NCI-H526 (cell line): ENCODE measurements around the gene MT2A.
A peak's percentile ranks its signal among the peaks of the same experiment; 100 is the strongest.

Experiments
- DNase-seq, 2 experiments: peaks; one replicate each; lab custom pipeline; 2025; lab: John Stamatoyannopoulos, UW

MT2A gene

GRCh38 chr16:56639045-56639444 lies 30.7 kb downstream of the MT2A start:
- DNase-seq = no peak

GRCh38 chr16:56640076-56640475 lies 31.7 kb downstream of the MT2A start:
- no peak for DNase-seq

- no peak for DNase-seq
Observed at GRCh38 chr16:56641166-56641565, 32.8 kb downstream of the MT2A start.

GRCh38 chr16:56643080-56643778 lies 34.8 kb downstream of the MT2A start:
- DNase-seq = no peak

GRCh38 chr16:56643833-56644232 lies 35.4 kb downstream of the MT2A start:
- DNase-seq = no peak

- no peak for DNase-seq
Observed at GRCh38 chr16:56645311-56645710, 36.9 kb downstream of the MT2A start.

- no peak for DNase-seq
Observed at GRCh38 chr16:56645838-56646237, 37.5 kb downstream of the MT2A start.

- DNase-seq = no peak
Observed at GRCh38 chr16:56647641-56648431, 39.5 kb downstream of the MT2A start.

- DNase-seq = no peak
Observed at GRCh38 chr16:56649271-56649670, 40.9 kb downstream of the MT2A start.

GRCh38 chr16:56649820-56650219 lies 41.4 kb downstream of the MT2A start:
- no peak for DNase-seq

GRCh38 chr16:56651586-56651985 lies 43.2 kb downstream of the MT2A start, which contains the start of gene MT1B:
Gene MT1B, plus strand, starts transcription at chr16:56651886. Its CDS starts 68 bp downstream, at chr16:56651954.
- no peak for DNase-seq

GRCh38 chr16:56652600-56652999 lies 44.2 kb downstream of the MT2A start:
- DNase-seq = no peak

GRCh38 chr16:56653218-56653617 lies 44.8 kb downstream of the MT2A start:
- no peak for DNase-seq

GRCh38 chr16:56657555-56658326 lies 49.4 kb downstream of the MT2A start, which contains the start of gene MT1F:
Gene MT1F, plus strand, starts transcription at chr16:56657959. Its CDS starts 100 bp downstream, at chr16:56658059.
- DNase-seq = peak; percentile 59 to 86

- DNase-seq = peak in 1 of 2 experiments; percentile 15
Observed at GRCh38 chr16:56658327-56658875, 50.0 kb downstream of the MT2A start.
